Activated gamma-delta T cell (primary cell): Measurements from ENCODE around the gene VWC2L.

Experiments
- DNase-seq: peaks from one replicate; lab custom pipeline; 2025; lab: John Stamatoyannopoulos, UW

The VWC2L gene

GRCh38 chr2:214542295-214542694 is 131.4 kb downstream of the VWC2L start:
- DNase-seq = no peak

GRCh38 chr2:214542866-214543265 is 132.0 kb downstream of the VWC2L start:
- DNase-seq = no peak

GRCh38 chr2:214543386-214543955 is 132.6 kb downstream of the VWC2L start:
- no peak for DNase-seq

- no peak for DNase-seq
Measured at GRCh38 chr2:214545898-214546542, 135.2 kb downstream of the VWC2L start.

- no peak for DNase-seq
Measured at GRCh38 chr2:214547931-214548330, 137.1 kb downstream of the VWC2L start.

- DNase-seq = no peak
Measured at GRCh38 chr2:214549946-214550345, 139.1 kb downstream of the VWC2L start.

GRCh38 chr2:214550786-214551185 is 139.9 kb downstream of the VWC2L start:
- no peak for DNase-seq

- no peak for DNase-seq
Measured at GRCh38 chr2:214557884-214558283, 147.0 kb downstream of the VWC2L start.

GRCh38 chr2:214558341-214558740 is 147.5 kb downstream of the VWC2L start:
- no peak for DNase-seq

GRCh38 chr2:214560176-214560575 is 149.3 kb downstream of the VWC2L start:
- DNase-seq = no peak

GRCh38 chr2:214560618-214561190 is 149.8 kb downstream of the VWC2L start:
- DNase-seq = no peak

- DNase-seq = no peak
Measured at GRCh38 chr2:214565246-214565645, 154.4 kb downstream of the VWC2L start.

- DNase-seq = no peak
Measured at GRCh38 chr2:214566457-214566856, 155.6 kb downstream of the VWC2L start.

GRCh38 chr2:214569419-214570035 is 158.7 kb downstream of the VWC2L start:
- no peak for DNase-seq

GRCh38 chr2:214574084-214574781 is 163.4 kb downstream of the VWC2L start:
- DNase-seq = no peak

- no peak for DNase-seq
Measured at GRCh38 chr2:214575030-214575429, 164.2 kb downstream of the VWC2L start.

- no peak for DNase-seq
Measured at GRCh38 chr2:214575465-214575864, 164.6 kb downstream of the VWC2L start.

GRCh38 chr2:214577769-214578168 is 166.9 kb downstream of the VWC2L start:
- no peak for DNase-seq

GRCh38 chr2:214578442-214578841 is 167.6 kb downstream of the VWC2L start:
- DNase-seq = no peak

- DNase-seq = no peak
Measured at GRCh38 chr2:214579035-214579434, 168.2 kb downstream of the VWC2L start.

GRCh38 chr2:214587442-214587841 is 176.6 kb downstream of the VWC2L start:
- DNase-seq = no peak

- DNase-seq = no peak
Measured at GRCh38 chr2:214591366-214591765, 180.5 kb downstream of the VWC2L start.

GRCh38 chr2:214592011-214592410 is 181.2 kb downstream of the VWC2L start:
- no peak for DNase-seq
